ENCODE data around the gene TMEM106A.
"Not testable (repeated sequence)": the region's sequence is repeated elsewhere in the genome, so short reads cannot be mapped to it uniquely, and the experiment has no call there.

TMEM106A gene, protein sequence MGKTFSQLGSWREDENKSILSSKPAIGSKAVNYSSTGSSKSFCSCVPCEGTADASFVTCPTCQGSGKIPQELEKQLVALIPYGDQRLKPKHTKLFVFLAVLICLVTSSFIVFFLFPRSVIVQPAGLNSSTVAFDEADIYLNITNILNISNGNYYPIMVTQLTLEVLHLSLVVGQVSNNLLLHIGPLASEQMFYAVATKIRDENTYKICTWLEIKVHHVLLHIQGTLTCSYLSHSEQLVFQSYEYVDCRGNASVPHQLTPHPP

DNA sequence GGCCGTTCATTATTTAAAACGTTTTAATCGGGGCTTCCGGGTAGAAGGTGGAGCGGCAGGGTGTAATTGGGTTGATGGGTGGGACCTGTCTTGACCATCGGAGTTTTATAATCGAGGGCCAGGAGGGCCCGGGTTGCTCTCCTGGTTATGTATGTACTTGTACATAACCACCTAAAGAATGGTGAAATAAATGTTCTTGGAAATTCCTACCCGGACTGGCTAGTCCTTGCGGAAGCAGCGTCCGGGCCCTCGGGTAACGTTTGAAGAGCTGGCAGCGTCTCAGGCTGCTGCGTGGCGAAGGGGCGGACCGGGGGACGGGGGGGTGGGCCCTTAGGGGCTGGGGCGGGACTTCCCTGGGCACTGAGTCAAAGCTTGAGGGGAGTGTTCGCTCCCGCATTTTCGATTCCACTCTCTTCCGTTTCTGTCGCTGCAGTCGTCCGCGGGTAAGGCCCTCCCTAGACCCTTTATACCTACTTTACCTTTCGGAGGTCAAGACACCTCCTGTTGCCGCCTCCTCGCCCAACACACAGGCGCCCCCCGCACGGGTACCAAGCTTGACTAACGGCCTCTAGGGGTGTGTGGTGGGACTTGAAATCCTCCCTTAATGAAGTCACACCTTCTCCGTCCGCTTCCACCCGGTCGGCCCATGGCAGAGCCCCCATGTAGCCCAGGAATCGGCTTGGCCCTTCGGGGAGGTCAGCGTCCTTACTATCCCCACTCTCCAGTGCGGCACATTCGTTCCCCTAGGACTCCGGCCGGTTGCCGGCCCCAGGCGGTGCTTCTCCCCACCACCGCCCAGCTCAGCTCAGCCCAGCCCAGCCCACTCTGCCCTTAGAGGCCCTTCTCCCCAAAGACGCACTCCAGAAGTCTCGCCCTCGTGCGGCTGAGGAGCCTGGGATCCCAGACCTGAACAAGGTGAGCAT lies at the start of gene TMEM106A:
Gene TMEM106A (plus strand): TSS at position 396 of the 923 bp plus-strand sequence. CDS start 1,167 bp downstream, outside the sequence.
- DNase-seq, result peak; percentile 91

DNA sequence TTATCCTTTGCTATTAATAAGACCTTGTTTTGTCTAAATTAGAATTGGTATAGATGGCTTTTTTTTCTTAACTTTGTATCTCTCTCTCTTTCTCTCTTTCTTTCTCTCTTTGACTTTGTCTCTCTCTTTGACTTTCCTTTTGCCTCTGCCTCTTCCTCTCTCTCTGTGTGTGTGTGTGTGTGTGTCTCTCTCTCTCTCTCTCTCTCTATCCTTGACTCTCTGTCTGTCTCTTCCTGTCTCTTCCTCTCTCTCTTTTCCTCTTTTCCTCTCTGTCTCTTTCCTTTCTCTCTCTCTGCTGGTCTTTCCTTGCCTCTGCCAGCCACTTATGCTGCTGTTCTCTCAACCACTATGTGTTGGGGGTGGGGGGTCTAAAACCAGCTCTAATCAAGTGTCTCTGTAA lies 45.7 kb upstream of the TMEM106A start:
- DNase-seq, result not testable (repeated sequence)

DNA sequence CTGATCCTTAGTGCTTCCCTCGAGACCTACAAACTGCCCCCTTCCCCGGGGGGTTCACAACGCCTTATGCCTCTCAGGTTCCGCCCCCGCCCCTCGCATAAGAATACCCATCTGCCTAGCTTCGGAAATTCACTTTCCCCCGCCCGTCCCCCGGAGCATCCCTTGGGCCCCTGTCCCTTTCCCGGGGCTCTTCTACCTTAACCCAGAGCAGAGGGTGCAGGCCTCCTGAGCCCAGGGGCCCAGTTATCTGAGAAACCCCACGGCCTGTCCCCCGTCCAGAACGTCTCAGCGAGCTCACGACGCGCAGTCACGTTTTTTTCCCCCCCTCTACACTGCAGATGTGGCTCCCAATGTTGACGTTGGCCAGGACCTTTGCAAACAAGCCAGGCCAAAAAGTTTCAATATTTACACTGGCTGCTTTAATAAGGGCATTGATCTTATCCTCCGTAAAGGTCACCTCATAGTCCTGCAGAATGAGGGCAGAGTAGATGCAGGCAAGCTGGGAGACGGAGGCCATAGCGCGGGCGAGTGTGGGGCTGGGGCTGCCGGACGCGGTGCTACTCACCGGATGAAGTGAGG lies 42.0 kb upstream of the TMEM106A start:
- peak; percentile 42 for DNase-seq

DNA sequence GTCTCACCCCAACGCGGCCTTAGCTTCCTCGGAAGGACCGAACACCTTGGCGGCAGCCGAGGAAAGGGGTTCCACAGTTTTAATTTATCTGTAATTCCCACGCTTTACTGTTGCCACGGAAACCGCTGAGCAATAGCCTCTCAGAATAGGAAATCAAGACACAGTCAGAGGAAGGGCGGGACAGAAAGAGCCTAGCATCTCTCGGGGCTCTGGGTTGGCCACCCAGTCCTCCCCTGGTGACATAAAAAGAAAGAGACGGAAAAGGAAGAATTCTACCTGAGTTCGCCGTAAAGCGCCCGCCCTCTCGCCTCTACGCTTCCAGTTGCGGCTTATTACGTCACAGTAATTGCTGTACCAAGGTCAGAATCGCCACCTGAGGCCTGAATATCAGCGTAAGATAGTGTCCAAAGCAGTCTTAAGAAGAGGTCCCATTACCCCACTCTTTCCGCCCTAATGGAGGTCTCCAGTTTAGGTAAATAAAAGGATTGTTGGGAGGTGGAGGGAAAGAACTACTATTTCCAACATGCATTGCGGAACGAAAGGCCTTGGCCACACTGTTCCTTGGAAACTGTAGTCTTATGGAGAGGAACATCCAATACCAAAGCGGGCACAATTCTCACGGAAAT lies 41.4 kb upstream of the TMEM106A start:
- DNase-seq, result peak; percentile 91

DNA sequence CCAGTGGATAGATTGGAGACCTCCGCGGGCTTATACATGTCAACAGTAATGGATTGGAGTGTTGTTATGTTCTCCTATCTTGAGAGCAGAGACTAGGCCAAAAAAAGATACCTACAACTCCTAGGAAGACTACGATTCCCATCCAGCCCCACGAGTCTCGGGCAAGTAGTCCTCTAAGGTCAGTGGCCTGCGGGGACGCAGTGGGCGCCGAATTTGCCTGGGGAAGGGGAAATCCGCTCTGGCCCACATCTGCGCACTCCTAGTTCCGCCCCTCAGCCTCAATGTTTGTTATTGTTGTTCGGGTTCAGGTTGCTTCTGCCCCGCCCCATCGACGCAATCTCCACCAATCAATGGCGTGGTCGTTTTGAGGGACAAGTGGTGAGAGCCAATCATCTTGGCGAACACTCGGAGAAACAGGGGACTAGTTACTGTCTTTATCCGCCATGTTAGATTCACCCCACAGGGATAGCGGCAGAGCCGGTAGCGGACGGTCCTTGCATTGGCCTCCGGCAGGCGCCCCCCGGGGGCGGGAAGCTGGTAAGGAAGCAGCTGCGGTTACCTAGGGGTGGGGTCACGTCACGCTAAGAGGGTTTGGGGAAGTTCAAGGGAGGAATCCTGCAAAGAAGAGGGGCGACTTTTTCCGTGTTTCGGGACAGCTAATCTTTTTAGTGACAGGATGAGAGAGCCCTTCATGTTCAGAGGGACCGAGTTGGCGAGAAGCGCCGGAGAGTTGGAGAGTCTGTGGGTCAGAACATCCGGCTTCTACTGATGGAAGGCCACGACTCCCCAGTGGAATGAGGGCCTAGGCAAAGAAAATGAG lies 40.7 kb upstream of the TMEM106A start, which contains the start of gene NBR1:
Gene NBR1 (plus strand): TSS at position 449 of the 820 bp plus-strand sequence. CDS start 4,586 bp downstream, outside the sequence.
- DNase-seq, result peak; percentile 97

DNA sequence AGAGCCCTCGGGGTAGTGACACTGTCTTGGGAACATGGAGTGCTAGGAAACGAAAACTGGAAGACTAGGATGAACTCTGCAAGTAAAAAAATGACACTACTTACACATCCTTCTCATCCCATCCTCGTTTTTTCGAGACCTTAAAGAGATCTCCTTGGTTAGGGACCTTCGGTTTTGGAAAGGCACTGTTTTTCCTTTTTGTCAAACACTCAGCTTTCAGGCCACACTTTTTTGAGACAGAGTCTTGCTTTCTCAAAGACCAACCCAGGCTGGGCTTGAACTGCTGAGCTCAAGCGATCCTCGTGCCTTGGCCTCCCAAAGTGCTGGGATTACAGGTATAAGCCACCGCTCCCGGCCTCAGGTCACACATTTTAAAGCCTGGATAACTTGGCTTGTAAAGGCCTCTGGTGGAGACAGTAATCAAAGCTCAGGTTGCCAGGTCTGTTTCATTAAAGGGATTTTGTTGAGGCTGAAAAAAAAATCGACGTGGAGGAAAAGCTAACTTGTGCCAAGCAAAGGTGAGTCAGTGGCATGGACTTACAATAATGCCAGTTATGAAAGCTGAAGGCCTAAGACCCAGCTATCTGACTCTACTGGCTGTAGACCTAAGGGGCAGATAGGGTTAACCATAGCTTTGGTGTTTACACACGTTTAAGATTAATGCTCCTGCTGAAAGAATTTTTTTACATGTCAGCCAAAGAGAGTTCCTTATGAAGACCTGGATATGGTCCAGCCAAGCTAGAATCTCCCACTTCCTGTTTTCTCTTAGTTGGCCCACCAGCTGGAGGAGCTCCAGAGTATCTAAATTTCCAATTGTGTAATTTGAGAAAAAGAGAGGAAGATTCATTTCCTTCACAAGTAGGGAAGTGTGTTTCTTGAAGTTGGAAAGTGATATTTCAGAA lies 39.8 kb upstream of the TMEM106A start:
- peak; percentile 49 for DNase-seq

DNA sequence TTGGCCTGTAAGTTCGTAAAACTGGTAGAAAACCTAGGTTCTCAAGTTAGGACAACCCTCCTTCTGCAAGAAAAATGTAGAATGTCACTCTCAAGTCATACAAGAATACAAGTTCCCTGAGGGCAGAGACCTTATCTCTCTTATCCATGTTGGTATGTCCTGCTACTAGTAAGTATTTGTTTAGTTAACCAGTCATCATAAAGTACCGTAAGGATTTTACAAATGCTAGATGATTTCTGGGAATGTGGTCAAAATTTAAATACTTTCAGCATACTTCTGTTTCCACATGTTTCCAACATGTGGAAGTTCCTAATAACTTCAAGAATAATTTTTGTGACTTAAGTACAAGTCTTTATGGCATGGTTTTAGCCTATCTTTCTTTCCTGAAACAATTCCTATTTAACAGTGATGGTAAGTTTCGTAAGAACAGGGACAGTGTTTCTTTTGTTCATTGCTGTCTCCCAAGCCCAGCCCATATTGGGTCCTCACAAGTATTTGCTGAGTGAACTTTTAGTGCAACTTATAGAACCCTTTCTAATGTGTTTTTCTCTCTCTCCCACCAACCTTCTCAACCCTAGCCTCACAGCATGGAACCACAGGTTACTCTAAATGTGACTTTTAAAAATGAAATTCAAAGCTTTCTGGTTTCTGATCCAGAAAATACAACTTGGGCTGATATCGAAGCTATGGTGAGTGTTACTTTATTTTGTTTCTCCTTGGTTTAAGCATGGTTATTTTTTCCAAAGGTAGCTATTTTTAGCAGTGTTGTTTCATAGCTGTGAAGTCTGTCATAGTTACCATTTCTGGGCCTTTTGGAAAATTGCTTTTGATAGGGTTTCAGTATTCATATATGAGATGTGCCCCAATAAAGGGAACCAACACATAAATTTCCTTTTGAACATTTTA lies 36.2 kb upstream of the TMEM106A start:
- DNase-seq, result no peak

DNA sequence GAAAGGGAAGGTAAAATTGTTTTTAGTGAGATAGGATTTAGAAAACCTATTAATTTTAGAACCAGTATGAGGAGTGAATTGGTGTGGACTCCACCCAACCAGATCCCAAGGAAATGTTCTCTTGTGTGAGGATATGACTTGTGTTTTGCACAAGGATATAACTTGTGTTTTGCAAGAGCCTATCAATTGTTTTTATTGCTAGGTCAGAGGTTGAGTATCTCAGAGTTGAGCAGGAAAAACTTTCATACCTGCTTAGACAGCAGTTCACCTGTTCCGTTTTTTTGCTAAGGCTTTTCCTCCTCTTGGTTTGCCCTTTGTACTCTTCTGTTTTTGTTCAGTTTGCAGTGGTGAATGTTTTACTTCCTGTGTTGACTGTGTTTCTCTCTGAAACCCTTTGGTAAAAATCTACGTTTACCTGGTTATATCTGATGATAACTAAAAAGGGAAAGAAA lies 35.5 kb upstream of the TMEM106A start:
- DNase-seq, result no peak

DNA sequence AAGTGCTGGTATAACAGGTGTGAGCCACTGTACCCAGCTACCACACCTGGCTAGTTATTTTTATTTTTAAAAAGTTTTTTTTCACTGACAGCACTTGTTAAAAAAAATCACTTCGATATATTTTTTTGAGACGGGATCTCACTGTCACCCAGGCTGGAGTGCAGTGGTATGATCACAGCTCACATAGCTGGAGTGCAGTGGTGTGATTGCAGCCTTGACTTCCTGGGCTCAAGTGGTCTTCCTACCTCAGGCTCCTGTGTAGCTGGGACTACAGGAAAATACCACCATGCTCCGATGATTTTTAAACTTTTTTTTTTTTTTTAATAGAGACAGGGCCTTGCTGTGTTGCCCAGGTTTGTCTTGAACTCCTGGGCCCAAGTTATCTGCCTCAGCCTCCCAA lies 27.8 kb upstream of the TMEM106A start:
- no peak for DNase-seq

DNA sequence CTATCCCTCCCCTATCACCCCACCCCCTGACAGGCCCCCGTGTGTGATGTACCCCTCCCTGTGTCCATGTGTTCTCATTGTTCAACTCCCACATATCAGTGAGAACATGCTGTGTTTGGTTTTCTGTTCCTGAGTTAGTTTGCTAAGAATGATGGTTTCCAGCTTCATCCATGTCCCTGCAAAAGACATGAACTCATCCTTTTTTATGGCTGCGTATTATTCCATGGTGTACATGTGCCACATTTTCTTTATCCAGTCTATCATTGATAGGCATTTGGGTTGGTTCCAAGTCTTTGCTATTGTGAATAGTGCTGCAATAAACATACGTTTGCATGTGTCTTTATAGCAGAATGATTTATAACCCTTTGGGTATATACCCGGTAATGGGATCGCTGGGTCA lies 25.0 kb upstream of the TMEM106A start:
- not testable (repeated sequence) for DNase-seq

DNA sequence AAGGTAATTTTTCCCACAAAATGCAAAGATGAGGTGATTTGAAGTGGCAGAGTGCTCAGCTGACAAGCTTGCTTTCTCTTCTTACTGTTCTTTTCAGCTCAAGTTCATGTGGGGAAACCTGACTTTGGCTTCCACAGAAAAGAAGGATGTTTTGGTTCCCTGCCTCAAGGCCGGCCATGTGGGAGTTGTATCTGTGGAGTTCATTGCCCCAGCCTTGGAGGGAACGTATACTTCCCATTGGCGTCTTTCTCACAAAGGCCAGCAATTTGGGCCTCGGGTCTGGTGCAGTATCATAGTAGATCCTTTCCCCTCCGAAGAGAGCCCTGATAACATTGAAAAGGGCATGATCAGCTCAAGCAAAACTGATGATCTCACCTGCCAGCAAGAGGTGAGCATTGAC lies 18.4 kb upstream of the TMEM106A start:
- DNase-seq, result no peak

DNA sequence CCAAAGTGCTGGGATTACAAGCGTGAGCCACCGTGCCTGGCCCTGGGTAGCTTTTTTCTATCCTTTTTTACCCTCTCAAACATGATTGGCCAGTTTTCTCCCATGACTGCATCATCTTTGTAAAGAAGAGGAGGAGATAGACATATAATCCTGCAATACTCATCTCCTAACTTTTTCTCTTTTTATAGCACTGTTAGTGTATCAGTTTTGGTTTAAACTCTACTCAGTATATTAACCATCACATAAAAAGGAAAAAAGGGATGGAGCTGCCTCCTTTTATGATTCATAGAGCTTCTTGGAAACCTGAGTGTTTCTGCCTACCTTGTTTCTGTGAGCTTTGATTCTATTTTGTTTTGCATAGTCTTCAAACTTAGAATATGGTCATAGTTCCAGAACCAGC lies 12.0 kb upstream of the TMEM106A start:
- DNase-seq, result no peak

DNA sequence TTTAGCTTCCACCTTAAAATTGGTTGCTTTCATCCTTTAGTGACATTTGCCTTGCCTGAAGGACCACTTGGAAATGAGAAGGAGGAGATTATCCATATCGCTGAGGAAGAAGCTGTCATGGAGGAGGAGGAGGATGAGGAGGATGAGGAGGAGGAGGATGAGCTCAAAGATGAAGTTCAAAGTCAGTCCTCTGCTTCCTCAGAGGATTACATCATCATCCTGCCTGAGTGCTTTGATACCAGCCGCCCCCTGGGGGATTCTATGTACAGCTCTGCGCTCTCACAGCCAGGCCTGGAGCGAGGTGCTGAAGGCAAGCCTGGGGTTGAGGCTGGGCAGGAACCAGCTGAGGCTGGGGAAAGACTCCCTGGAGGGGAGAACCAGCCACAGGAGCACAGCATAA lies 11.5 kb upstream of the TMEM106A start:
- DNase-seq, result no peak

DNA sequence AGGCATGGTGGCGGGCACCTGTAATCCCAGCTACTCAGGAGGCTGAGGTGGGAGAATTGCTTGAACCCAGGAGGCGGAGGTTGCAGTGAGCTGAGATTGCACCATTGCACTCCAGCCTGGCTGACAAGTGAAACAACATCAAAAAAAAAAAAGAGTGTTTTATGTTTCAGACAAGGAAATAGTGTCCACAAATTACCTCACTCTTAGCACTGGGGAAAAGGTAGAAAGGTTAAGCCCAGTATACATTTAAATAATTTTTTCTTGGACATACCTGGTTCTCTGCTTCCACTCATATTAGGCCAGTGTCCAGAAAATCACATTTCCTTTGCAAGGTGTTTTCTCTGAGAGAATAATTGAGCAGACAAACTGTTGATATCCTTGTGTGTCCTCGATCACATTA lies 8.7 kb upstream of the TMEM106A start:
- DNase-seq, result not testable (repeated sequence)

DNA sequence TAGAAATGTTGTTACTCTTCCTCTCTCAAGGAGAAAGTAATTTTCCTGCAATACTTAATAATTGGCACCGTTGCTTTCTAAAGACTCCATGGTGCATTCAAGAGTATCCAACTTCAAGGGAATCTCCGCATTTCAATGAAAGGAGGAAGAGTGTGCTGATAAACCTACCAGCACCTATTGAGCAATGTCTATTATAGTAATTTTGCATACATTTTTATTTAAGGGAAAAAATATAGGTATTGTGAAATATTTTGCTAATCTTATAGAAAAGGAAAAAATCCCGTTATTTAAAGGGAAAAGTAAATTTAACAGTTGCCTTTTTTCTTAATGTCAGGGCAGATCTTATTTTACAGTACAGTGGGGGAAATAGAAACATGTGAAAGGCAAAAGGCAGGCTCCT lies 1.1 kb upstream of the TMEM106A start:
- DNase-seq, result no peak

DNA sequence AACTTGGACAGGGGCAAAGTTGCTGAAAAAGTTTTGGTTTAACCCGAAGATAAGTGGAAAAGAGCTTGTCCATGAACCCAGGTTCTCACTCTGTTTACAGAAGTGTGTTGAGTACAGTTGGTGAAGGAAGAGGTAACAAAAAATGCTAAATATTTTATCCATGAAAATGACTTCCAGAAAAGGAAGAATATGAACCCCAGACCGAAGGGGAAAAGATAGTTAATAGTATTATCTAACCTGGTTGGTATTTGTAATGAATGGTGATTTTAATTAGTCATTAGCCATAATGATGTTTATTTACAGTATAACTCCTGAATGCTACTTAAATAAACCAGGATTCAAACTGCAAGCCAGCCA lies 574 bp upstream of the TMEM106A start:
- DNase-seq, result no peak

DNA sequence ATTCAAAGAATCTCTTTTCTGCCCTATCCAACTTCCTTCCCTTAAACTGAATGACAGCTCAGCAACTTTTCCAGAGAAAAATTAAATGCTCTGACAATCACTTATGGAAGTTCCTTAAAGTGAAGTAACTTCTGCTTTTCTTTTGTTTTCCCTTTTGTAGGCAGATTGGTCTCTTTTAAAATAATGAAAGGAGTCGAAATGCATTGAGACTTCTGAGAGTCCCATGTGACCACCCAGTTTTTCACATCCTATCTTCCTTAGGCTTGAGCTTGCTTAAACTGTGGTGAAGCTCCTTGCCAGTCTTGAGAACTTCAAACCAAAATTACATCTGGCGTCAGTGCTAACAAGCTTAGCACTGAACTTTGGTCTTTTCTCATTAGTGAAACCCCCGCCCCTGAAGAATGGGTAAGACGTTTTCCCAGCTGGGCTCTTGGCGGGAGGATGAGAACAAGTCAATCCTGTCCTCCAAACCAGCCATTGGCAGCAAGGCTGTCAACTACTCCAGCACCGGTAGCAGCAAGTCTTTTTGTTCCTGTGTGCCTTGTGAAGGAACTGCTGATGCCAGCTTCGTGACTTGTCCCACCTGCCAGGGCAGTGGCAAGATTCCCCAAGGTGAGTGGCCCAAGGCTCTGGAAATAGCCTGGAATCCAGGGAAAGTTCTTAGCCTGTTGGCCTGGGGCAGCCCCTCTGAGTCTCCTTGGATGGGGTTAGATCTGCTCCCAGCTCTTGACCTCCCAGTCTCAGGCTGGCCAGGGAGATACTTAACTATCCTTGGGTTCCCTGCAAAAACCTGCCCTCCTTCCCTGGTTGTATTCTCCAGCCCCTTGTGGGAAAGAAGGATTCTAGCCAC lies 1.2 kb downstream of the TMEM106A start:
- DNase-seq, result no peak

DNA sequence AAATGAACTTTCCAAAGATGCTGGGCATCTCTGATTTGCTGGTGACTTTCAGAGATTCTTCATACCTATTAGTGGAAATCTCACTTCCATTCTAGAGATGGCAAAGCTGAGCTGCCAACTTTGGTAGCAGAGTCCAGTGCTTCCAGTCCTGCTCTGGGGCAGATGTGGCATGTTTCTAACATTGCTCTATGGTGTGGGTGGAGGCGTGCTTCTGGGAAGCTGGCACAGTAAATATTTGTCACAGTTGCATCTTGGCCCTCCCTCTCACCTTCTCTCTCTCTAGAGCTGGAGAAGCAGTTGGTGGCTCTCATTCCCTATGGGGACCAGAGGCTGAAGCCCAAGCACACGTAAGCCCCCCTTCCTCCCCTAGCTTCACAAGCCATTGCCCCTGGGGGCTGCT lies 1.9 kb downstream of the TMEM106A start:
- DNase-seq, result no peak

DNA sequence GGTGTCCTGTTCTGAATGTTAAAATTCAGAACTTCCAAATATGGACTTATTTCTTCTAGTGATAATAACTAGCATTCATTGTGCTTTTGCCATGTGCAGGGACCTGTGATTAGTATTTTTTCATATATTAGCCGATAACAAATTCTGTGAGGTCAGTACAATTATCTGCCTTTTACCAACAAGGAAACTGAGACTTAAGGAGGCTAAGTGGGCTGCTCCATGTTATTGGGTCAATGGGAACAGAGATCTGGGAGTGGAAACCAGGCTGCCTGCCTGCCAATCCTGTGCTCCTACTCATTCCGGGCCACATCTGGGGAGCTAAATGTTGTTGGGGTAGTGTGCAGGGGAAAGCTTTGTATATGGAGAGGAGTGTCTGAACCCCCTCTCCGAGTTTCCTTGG lies 3.7 kb downstream of the TMEM106A start:
- no peak for DNase-seq

Measured in left hindlimb (tissue), 1 donor.